Neural cell (in vitro differentiated cells): ENCODE data around the gene DHRS3. TPM values are rescaled to one million over a fixed set of nuclear protein-coding genes. Genes with fewer than 3 reads are reported as not detected.

Source experiments
- H2AFZ ChIP-seq: fragments of 200-600, 300-800 bp; sonication (generic), shearing (Covaris generic); 2 replicates; pipeline ENCODE4 v1.6.0; 2014; ENCODE audit warnings: low read depth, mild to moderate bottlenecking, antibody characterized with exemption, low read length, moderate library complexity
- H3F3A ChIP-seq: fragments of 200-600 bp; shearing (Covaris generic); 2 replicates; pipeline ENCODE4 v1.6.1; 2016; ENCODE audit warnings: mild to moderate bottlenecking, moderate library complexity, mixed read lengths, antibody characterized with exemption, low read length; ENCODE audit not compliant: insufficient read depth, poor library complexity, severe bottlenecking
- H3K27ac ChIP-seq: fragments of 200-600, 300-800 bp; sonication (generic), shearing (Covaris generic); 2 replicates; pipeline ENCODE4 v1.5.1; 2014; ENCODE audit warnings: mild to moderate bottlenecking, low read length, moderate library complexity
- H3K27me3 ChIP-seq: fragments of 300-800, 200-600 bp; sonication (generic), shearing (Covaris generic); 2 replicates; pipeline ENCODE4 v1.6.0; 2014; ENCODE audit warnings: mild to moderate bottlenecking, low read depth, low read length, moderate library complexity; ENCODE audit not compliant: insufficient read depth
- H3K36me3 ChIP-seq: fragments of 300-800, 200-600 bp; sonication (generic), shearing (Covaris generic); 2 replicates; pipeline ENCODE4 v1.5.1; 2014; ENCODE audit warnings: mild to moderate bottlenecking, antibody characterized with exemption, low read length, moderate library complexity; ENCODE audit not compliant: insufficient read depth
- H3K4me2 ChIP-seq: fragments of 300-800, 200-600 bp; sonication (generic), shearing (Covaris generic); 2 replicates; pipeline ENCODE4 v1.6.0; 2014; ENCODE audit warnings: mild to moderate bottlenecking, low read length
- H3K4me3 ChIP-seq: fragments of 300-800, 200-600 bp; sonication (generic), shearing (Covaris generic); 2 replicates; pipeline ENCODE4 v1.5.1; 2014; ENCODE audit warnings: mild to moderate bottlenecking, low read length, moderate library complexity
- H3K79me2 ChIP-seq: fragments of 200-600 bp; shearing (Covaris generic); replicated peaks from 2 replicates; pipeline ENCODE4 v1.6.0; 2014; ENCODE audit warnings: mild to moderate bottlenecking, low read length, moderate library complexity; ENCODE audit not compliant: insufficient read depth
- H3K9ac ChIP-seq: fragments of 300-800, 200-600 bp; sonication (generic), shearing (Covaris generic); 2 replicates; pipeline ENCODE4 v1.6.1; 2016; ENCODE audit warnings: mild to moderate bottlenecking, low read length, mixed read lengths
- H3K9me2 ChIP-seq: fragments of 200-600 bp; shearing (Covaris generic); 2 replicates; pipeline ENCODE4 v1.6.1; 2016; ENCODE audit warnings: mild to moderate bottlenecking, low read length, mixed read lengths; ENCODE audit not compliant: insufficient read depth
- H3K9me3 ChIP-seq: fragments of 200-600, 300-800 bp; sonication (generic), shearing (Covaris generic); 2 replicates; pipeline ENCODE4 v1.6.1; 2016; ENCODE audit warnings: mild to moderate bottlenecking, mixed run types, low read length, moderate library complexity, mixed read lengths
- H4K20me1 ChIP-seq: fragments of 200-600 bp; shearing (Covaris generic); 2 replicates; pipeline ENCODE4 v1.6.1; 2016; ENCODE audit warnings: mild to moderate bottlenecking, mixed run types; ENCODE audit not compliant: insufficient read depth
- EP300 ChIP-seq: fragments of 450-650 bp; conservative IDR thresholded peaks from 2 replicates; pipeline ENCODE4 v1.6.1; 2014; ENCODE audit warnings: antibody characterized with exemption, mild to moderate bottlenecking, moderate library complexity; ENCODE audit not compliant: poor library complexity, severe bottlenecking
- EZH2 ChIP-seq: fragments of 200-600, 300-800 bp; shearing (Covaris generic), sonication (generic); IDR thresholded peaks from 2 replicates; pipeline ENCODE4 v1.6.1; 2014; ENCODE audit warnings: antibody characterized with exemption, low read length, borderline replicate concordance, mild to moderate bottlenecking; ENCODE audit not compliant: insufficient read depth, poor library complexity, severe bottlenecking
- MXI1 ChIP-seq: fragments of 450-650 bp; conservative IDR thresholded peaks from 2 replicates; pipeline ENCODE4 v1.6.1; 2014; ENCODE audit warnings: antibody characterized with exemption, mild to moderate bottlenecking; ENCODE audit not compliant: poor library complexity, severe bottlenecking
- POLR2AphosphoS5 ChIP-seq: IDR thresholded peaks from 2 replicates; pipeline ENCODE4 v1.6.1; 2012
- RAD21 ChIP-seq: fragments of 450-650 bp; conservative IDR thresholded peaks from 2 replicates; pipeline ENCODE4 v1.6.1; 2014; ENCODE audit warnings: antibody characterized with exemption, mild to moderate bottlenecking, moderate library complexity
- SMC3 ChIP-seq: fragments of 450-650 bp; conservative IDR thresholded peaks from 2 replicates; pipeline ENCODE4 v1.6.1; 2014; ENCODE audit warnings: antibody characterized with exemption, mild to moderate bottlenecking, moderate library complexity; ENCODE audit not compliant: poor library complexity
- TAF1 ChIP-seq: IDR thresholded peaks from 2 replicates; pipeline ENCODE4 v1.6.1; 2012; ENCODE audit warnings: low read depth
- polyA plus RNA-seq: library from polyadenylated mRNA; depleted of rRNA; stranded (reverse); fragments of >200 nt; gene quantifications from 2 replicates; pipeline ENCODE4 v1.2.3, GENCODE V29; 2014
- TF ChIP-seq, protein P1 (sequence below): fragments of 450-650 bp; IDR thresholded peaks from 2 replicates; pipeline ENCODE4 v1.5.1; 2014; ENCODE audit warnings: antibody characterized with exemption, mild to moderate bottlenecking, moderate library complexity; ENCODE audit not compliant: poor library complexity, severe bottlenecking
- TF ChIP-seq, protein P2 (sequence below): IDR thresholded peaks from 2 replicates; pipeline ENCODE4 v1.6.1; 2012; ENCODE audit warnings: borderline replicate concordance

DHRS3 gene
- polyA plus RNA-seq, 1 donor from 2014 or later, result 0.22 TPM

- Histone ChIP-seq H3K4me2 (no peak overlapping the region), H3K4me3 (peak overlapping the region; percentile 25), H3K9me2 (no peaks in the 10 kb centered on the region), H2AFZ (no peak overlapping the region), H4K20me1 (no peaks in the 10 kb centered on the region), H3K9ac (no peak overlapping the region), H3K79me2 (no peaks in the 10 kb centered on the region), H3K27ac (no peak overlapping the region), H3K27me3 (peaks cover 50% of the 10 kb centered on the region), H3K36me3 (no peaks in the 10 kb centered on the region), H3K9me3 (no peaks in the 10 kb centered on the region), H3F3A (peaks cover 3% of the 10 kb centered on the region)
- TF ChIP-seq EP300 (no peak), SMC3 (peak; percentile 93), EZH2 (no peak), RAD21 (peak; percentile 96), TAF1 (no peak), POLR2AphosphoS5 (no peak), MXI1 (peak; percentile 39)
- TF ChIP-seq, protein P1, sequence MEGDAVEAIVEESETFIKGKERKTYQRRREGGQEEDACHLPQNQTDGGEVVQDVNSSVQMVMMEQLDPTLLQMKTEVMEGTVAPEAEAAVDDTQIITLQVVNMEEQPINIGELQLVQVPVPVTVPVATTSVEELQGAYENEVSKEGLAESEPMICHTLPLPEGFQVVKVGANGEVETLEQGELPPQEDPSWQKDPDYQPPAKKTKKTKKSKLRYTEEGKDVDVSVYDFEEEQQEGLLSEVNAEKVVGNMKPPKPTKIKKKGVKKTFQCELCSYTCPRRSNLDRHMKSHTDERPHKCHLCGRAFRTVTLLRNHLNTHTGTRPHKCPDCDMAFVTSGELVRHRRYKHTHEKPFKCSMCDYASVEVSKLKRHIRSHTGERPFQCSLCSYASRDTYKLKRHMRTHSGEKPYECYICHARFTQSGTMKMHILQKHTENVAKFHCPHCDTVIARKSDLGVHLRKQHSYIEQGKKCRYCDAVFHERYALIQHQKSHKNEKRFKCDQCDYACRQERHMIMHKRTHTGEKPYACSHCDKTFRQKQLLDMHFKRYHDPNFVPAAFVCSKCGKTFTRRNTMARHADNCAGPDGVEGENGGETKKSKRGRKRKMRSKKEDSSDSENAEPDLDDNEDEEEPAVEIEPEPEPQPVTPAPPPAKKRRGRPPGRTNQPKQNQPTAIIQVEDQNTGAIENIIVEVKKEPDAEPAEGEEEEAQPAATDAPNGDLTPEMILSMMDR, result peak; percentile 94
- TF ChIP-seq, protein P2, sequence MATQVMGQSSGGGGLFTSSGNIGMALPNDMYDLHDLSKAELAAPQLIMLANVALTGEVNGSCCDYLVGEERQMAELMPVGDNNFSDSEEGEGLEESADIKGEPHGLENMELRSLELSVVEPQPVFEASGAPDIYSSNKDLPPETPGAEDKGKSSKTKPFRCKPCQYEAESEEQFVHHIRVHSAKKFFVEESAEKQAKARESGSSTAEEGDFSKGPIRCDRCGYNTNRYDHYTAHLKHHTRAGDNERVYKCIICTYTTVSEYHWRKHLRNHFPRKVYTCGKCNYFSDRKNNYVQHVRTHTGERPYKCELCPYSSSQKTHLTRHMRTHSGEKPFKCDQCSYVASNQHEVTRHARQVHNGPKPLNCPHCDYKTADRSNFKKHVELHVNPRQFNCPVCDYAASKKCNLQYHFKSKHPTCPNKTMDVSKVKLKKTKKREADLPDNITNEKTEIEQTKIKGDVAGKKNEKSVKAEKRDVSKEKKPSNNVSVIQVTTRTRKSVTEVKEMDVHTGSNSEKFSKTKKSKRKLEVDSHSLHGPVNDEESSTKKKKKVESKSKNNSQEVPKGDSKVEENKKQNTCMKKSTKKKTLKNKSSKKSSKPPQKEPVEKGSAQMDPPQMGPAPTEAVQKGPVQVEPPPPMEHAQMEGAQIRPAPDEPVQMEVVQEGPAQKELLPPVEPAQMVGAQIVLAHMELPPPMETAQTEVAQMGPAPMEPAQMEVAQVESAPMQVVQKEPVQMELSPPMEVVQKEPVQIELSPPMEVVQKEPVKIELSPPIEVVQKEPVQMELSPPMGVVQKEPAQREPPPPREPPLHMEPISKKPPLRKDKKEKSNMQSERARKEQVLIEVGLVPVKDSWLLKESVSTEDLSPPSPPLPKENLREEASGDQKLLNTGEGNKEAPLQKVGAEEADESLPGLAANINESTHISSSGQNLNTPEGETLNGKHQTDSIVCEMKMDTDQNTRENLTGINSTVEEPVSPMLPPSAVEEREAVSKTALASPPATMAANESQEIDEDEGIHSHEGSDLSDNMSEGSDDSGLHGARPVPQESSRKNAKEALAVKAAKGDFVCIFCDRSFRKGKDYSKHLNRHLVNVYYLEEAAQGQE, result no peak
Measured at GRCh38 chr1:12619792-12620487, 1.9 kb upstream of the DHRS3 start.

DNA sequence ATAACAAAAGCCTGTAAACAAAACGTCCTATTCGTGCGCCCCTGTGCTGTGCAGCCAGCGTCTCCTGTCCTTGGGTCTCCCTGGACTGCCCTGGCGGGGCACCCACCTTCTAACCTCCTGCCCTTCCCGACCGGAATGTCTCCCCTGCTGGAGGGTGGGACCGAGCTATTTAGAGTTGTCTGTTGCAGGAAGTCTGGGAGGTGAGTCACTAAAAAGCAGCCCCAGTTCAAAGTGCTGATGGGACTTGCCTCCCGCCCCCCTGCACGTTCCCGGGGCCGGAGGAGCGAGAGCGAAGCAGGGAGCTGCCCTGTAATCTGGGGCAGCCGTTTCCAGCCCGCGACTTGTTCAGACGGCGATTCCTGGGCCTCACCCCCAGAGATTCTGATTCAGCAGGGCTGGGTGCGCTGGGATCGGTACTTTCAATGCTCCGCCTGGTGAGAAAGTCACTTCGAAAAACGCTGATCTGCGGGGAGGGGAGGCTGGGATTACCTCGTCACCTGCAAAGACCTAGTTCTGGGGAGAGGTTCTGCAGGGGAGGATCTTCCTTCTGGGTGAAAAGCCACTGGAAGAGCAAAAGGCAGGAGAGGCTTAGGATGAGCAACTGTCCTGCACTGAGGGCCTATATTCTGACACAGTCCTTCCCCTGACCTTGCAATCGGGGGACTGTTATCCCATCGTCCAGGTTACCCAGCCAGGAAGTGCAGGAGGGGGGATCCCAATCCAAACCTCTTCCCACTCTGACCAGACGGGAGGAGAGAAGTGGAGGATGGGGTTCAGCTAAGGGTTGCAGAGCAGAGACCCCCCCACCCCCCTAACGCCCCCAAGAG, 1.2 kb upstream of the DHRS3 start:
- peak overlapping the region; percentile 82 for H3K4me3 ChIP-seq
- peaks cover 3% of the 10 kb centered on the region for H3F3A ChIP-seq
- H3K27ac ChIP-seq, result no peak overlapping the region
- H3K9me3 ChIP-seq, result no peaks in the 10 kb centered on the region
- no peaks in the 10 kb centered on the region for H4K20me1 ChIP-seq
- H3K9me2 ChIP-seq, result no peaks in the 10 kb centered on the region
- no peak overlapping the region for H2AFZ ChIP-seq
- TF ChIP-seq MXI1, result no peak
- no peak for TF ChIP-seq SMC3
- TF ChIP-seq POLR2AphosphoS5, result no peak
- TF ChIP-seq, protein P2, result no peak
- no peak for TF ChIP-seq EP300
- TF ChIP-seq, protein P1, result no peak
- TF ChIP-seq RAD21, result no peak
- no peak overlapping the region for H3K9ac ChIP-seq
- no peaks in the 10 kb centered on the region for H3K79me2 ChIP-seq
- H3K4me2 ChIP-seq, result no peak overlapping the region
- H3K27me3 ChIP-seq, result peaks cover 51% of the 10 kb centered on the region
- no peaks in the 10 kb centered on the region for H3K36me3 ChIP-seq
